ENCODE measurements around the gene NDUFA8. TPM values are rescaled to one million over a fixed set of nuclear protein-coding genes. Genes with fewer than 3 reads are reported as not detected.

The NDUFA8 gene
- total RNA-seq, 1 experiment from 2014 or later = 55.5 TPM

DNA sequence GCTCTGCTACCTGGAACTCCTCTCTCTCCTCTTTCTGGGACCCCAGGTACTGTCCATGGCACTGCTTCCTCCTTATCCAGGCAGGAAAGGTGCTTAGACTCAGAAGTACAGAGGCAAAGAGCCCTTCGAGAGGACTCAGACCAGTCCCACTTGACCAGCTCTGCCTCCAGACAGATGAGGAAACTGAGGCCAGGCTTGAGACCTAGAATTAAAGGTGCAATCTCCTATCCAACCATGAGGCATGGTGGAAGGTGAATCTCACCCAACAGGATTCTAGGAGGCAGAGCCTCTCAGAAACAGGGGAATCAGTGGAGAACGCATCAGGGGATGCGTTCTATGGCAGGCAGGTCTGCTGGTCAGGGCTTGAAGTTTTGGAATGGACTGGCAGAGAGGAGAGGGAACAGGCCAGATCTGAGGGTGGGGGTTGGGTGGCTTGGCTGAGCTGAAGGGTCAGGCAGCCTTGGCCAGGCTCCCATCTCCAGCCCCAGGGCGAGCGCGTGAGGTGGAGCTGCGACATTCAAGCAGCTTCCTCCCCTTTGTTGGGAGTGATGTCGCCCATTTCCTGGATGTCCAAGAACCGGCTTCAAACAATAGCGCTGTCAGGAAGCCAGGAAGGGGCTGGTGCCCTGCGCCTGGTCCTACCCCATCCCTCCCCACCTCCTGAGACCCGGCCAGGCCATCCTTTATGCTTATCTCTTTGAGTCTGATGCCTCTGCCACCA, 26.2 kb downstream of the NDUFA8 start:
- Histone ChIP-seq H3K4me1 (ENCODE audit: control insufficient read depth, insufficient read depth, low read length) (no peaks in the 10 kb centered on the region), H3K4me3 (ENCODE audit: low read depth in 2 of 2, low read length in 2 of 2) (no peak overlapping the region), H3K27ac (ENCODE audit: low read length) (no peak overlapping the region), H3K36me3 (ENCODE audit: control insufficient read depth, insufficient read depth, low read length) (no peaks in the 10 kb centered on the region), H3K27me3 (ENCODE audit: control insufficient read depth, insufficient read depth, low read length) (no peaks in the 10 kb centered on the region), H3K9me3 (ENCODE audit: control insufficient read depth, insufficient read depth, low read depth, low read length) (no peaks in the 10 kb centered on the region)
- DNase-seq (ENCODE audit: low read depth, low spot score) = no peak
- in situ Hi-C loops (cut with HindIII; ENCODE audit: low pct_unique_long_range_greater_than_20kb, low sequenced_read_pairs) (no loop called here), intact Hi-C loops (cut with micrococcal nuclease; ENCODE audit: unreplicated experiment) (no loop called here)
- no peak for TF ChIP-seq TCF7L2 (IDR thresholded peaks at IDR 0.05; ENCODE audit: low read depth, low read length)
- TF ChIP-seq SIN3A (IDR thresholded peaks at IDR 0.05; ENCODE audit: borderline replicate concordance, insufficient read depth, low read depth, low read length) = no peak
- no peak for TF ChIP-seq POLR2AphosphoS5 (IDR thresholded peaks at IDR 0.05; ENCODE audit: low read depth, low read length)
- TF ChIP-seq, protein P1, sequence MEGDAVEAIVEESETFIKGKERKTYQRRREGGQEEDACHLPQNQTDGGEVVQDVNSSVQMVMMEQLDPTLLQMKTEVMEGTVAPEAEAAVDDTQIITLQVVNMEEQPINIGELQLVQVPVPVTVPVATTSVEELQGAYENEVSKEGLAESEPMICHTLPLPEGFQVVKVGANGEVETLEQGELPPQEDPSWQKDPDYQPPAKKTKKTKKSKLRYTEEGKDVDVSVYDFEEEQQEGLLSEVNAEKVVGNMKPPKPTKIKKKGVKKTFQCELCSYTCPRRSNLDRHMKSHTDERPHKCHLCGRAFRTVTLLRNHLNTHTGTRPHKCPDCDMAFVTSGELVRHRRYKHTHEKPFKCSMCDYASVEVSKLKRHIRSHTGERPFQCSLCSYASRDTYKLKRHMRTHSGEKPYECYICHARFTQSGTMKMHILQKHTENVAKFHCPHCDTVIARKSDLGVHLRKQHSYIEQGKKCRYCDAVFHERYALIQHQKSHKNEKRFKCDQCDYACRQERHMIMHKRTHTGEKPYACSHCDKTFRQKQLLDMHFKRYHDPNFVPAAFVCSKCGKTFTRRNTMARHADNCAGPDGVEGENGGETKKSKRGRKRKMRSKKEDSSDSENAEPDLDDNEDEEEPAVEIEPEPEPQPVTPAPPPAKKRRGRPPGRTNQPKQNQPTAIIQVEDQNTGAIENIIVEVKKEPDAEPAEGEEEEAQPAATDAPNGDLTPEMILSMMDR (IDR thresholded peaks at IDR 0.05) = no peak
- TF ChIP-seq, protein P2, sequence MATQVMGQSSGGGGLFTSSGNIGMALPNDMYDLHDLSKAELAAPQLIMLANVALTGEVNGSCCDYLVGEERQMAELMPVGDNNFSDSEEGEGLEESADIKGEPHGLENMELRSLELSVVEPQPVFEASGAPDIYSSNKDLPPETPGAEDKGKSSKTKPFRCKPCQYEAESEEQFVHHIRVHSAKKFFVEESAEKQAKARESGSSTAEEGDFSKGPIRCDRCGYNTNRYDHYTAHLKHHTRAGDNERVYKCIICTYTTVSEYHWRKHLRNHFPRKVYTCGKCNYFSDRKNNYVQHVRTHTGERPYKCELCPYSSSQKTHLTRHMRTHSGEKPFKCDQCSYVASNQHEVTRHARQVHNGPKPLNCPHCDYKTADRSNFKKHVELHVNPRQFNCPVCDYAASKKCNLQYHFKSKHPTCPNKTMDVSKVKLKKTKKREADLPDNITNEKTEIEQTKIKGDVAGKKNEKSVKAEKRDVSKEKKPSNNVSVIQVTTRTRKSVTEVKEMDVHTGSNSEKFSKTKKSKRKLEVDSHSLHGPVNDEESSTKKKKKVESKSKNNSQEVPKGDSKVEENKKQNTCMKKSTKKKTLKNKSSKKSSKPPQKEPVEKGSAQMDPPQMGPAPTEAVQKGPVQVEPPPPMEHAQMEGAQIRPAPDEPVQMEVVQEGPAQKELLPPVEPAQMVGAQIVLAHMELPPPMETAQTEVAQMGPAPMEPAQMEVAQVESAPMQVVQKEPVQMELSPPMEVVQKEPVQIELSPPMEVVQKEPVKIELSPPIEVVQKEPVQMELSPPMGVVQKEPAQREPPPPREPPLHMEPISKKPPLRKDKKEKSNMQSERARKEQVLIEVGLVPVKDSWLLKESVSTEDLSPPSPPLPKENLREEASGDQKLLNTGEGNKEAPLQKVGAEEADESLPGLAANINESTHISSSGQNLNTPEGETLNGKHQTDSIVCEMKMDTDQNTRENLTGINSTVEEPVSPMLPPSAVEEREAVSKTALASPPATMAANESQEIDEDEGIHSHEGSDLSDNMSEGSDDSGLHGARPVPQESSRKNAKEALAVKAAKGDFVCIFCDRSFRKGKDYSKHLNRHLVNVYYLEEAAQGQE (IDR thresholded peaks at IDR 0.05; ENCODE audit: insufficient read depth in 1 of 2, low read depth in 2 of 2, low read length in 1 of 2) = no peak
- ATAC-seq = no peak
- BruUV-seq (replicated peaks) = no TSS peak
- POLR2A ChIA-PET = no interaction called here
- CTCF ChIA-PET = no interaction called here

DNA sequence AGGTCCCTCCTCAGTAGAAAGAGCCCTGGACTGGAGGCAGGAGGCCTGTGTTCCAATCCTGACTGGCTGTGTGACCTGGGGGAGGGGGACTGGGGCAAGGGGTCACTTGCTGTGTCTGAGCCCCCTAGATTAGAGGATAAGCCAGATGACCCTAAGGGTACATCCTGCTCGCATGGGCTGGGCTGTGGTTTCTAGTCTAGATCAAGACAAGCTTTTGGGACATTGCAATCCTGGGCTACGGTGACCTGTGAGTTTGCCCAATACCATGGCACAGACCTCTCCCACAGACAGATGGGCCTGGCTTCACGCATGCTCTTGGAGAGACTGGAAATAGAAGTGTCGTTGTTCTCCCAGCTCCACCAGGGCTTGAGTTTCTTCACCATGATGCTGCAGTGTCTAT, 27.0 kb downstream of the NDUFA8 start:
- ChIA-PET CTCF (no interaction called here), POLR2A (no interaction called here)
- H3K27ac ChIP-seq (ENCODE audit: low read length) = no peak overlapping the region
- H3K36me3 ChIP-seq (ENCODE audit: control insufficient read depth, insufficient read depth, low read length) = no peaks in the 10 kb centered on the region
- intact Hi-C loops (cut with micrococcal nuclease; ENCODE audit: unreplicated experiment) (no loop called here), in situ Hi-C loops (cut with HindIII; ENCODE audit: low pct_unique_long_range_greater_than_20kb, low sequenced_read_pairs) (no loop called here)
- H3K4me3 ChIP-seq (ENCODE audit: low read depth in 2 of 2, low read length in 2 of 2) = no peak overlapping the region
- BruUV-seq (replicated peaks) = no TSS peak
- no peak for ATAC-seq
- TF ChIP-seq SIN3A (IDR thresholded peaks at IDR 0.05; ENCODE audit: borderline replicate concordance, insufficient read depth, low read depth, low read length) = no peak
- no peaks in the 10 kb centered on the region for H3K27me3 ChIP-seq (ENCODE audit: control insufficient read depth, insufficient read depth, low read length)
- DNase-seq (ENCODE audit: low read depth, low spot score) = no peak
- no peaks in the 10 kb centered on the region for H3K4me1 ChIP-seq (ENCODE audit: control insufficient read depth, insufficient read depth, low read length)
- no peaks in the 10 kb centered on the region for H3K9me3 ChIP-seq (ENCODE audit: control insufficient read depth, insufficient read depth, low read depth, low read length)

DNA sequence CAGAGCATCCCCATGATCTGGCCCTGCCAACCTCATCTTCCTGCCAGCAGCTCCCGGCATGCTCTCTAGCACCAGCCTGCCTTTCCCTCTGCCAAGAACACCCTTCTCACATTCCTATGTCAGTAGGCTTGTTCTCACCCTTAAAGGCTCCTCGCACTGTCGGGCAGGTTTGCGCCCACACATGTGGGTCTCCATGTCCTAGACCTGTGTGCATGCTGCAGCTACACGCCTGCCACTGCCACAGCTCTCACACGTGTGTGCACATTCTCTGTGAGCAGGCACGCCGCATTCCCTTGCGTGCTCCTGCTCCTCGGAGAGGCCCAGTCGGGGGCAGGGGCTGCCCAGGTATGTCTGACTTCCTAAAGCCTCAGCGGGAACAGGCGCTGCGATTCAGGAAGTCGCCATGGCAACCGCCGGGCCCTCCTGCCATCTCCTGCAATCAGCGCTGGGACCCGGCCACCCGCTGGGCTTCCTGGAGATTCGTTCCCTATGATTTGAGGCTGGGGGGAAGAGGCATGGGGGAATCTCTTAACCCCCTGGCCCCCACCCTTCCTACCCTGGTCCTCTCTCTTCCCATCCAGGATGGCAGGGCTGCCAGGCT, 28.1 kb downstream of the NDUFA8 start:
- in situ Hi-C loops (cut with HindIII; ENCODE audit: low pct_unique_long_range_greater_than_20kb, low sequenced_read_pairs) (no loop called here), intact Hi-C loops (cut with micrococcal nuclease; ENCODE audit: unreplicated experiment) (no loop called here)
- no peaks in the 10 kb centered on the region; the same call in 1 of the 2 replicates for H3K4me1 ChIP-seq (ENCODE audit: control insufficient read depth, insufficient read depth, low read length)
- POLR2A ChIA-PET = no interaction called here
- H3K9me3 ChIP-seq (ENCODE audit: control insufficient read depth, insufficient read depth, low read depth, low read length) = no peaks in the 10 kb centered on the region
- H3K4me3 ChIP-seq (ENCODE audit: low read depth in 2 of 2, low read length in 2 of 2) = no peak overlapping the region
- no peak for ATAC-seq
- TF ChIP-seq TCF7L2 (IDR thresholded peaks at IDR 0.05; ENCODE audit: low read depth, low read length) (no peak), SIN3A (IDR thresholded peaks at IDR 0.05; ENCODE audit: borderline replicate concordance, insufficient read depth, low read depth, low read length) (no peak), POLR2AphosphoS5 (IDR thresholded peaks at IDR 0.05; ENCODE audit: low read depth, low read length) (no peak)
- TF ChIP-seq, protein P2 (IDR thresholded peaks at IDR 0.05; ENCODE audit: insufficient read depth in 1 of 2, low read depth in 2 of 2, low read length in 1 of 2) = no peak
- TF ChIP-seq, protein P1 (IDR thresholded peaks at IDR 0.05) = no peak
- no peaks in the 10 kb centered on the region for H3K27me3 ChIP-seq (ENCODE audit: control insufficient read depth, insufficient read depth, low read length)
- DNase-seq (ENCODE audit: low read depth, low spot score) = no peak
- H3K36me3 ChIP-seq (ENCODE audit: control insufficient read depth, insufficient read depth, low read length) = no peaks in the 10 kb centered on the region
- H3K27ac ChIP-seq (ENCODE audit: low read length) = no peak overlapping the region
- CTCF ChIA-PET = no interaction called here
- no TSS peak for BruUV-seq (replicated peaks)

Data from Panc1 (cell line).